Smooth muscle cell (in vitro differentiated cells): ENCODE measurements around the gene CCDC187. TPM values are rescaled to one million over a fixed set of nuclear protein-coding genes. Genes with fewer than 3 reads are reported as not detected.

ENCODE experiments used
- DNase-seq: peaks from one replicate; lab custom pipeline; 2025; ENCODE audit not compliant: unreplicated experiment; lab: John Stamatoyannopoulos, UW
- H2AFZ ChIP-seq: fragments of 200-600 bp; sonication (generic); 2 replicates; pipeline ENCODE4 v1.6.0; 2016; ENCODE audit warnings: antibody characterized with exemption, low read depth, mild to moderate bottlenecking
- H3F3A ChIP-seq: fragments of 200-600 bp; sonication (generic); 2 replicates; pipeline ENCODE4 v1.6.0; 2017; ENCODE audit warnings: antibody characterized with exemption, low read depth
- H3K27ac ChIP-seq: fragments of 200-600 bp; sonication (generic); 2 replicates; pipeline ENCODE4 v1.5.1; 2016; ENCODE audit warnings: low read depth, mild to moderate bottlenecking
- H3K27me3 ChIP-seq: fragments of 200-600 bp; sonication (generic); 2 replicates; pipeline ENCODE4 v1.6.1; 2016; ENCODE audit warnings: low read depth, mild to moderate bottlenecking
- H3K36me3 ChIP-seq: fragments of 200-600 bp; sonication (generic); 2 replicates; pipeline ENCODE4 v1.5.1; 2016; ENCODE audit warnings: low read depth
- H3K4me1 ChIP-seq: fragments of 200-600 bp; sonication (generic); 2 replicates; pipeline ENCODE4 v1.5.1; 2016; ENCODE audit warnings: low read depth
- H3K4me2 ChIP-seq: fragments of 200-600 bp; sonication (generic); 2 replicates; pipeline ENCODE4 v1.6.0; 2016; ENCODE audit warnings: mild to moderate bottlenecking
- H3K4me3 ChIP-seq: fragments of 200-600 bp; sonication (generic); 2 replicates; pipeline ENCODE4 v1.5.1; 2016; ENCODE audit warnings: mild to moderate bottlenecking
- H3K79me2 ChIP-seq: fragments of 200-600 bp; sonication (generic); 2 replicates; pipeline ENCODE4 v1.6.0; 2016; ENCODE audit warnings: low read depth, mild to moderate bottlenecking
- H3K9ac ChIP-seq: fragments of 200-600 bp; sonication (generic); 2 replicates; pipeline ENCODE4 v1.6.0; 2016; ENCODE audit warnings: low read depth
- H3K9me3 ChIP-seq: fragments of 200-600 bp; sonication (generic); replicated peaks from 2 replicates; pipeline ENCODE4 v1.5.1; 2016; ENCODE audit warnings: low read depth
- H4K20me1 ChIP-seq: fragments of 200-600 bp; sonication (generic); 2 replicates; pipeline ENCODE4 v1.6.0; 2016; ENCODE audit warnings: low read depth
- CTCF ChIP-seq: fragments of 200-600 bp; sonication (generic); IDR thresholded peaks from 2 replicates; pipeline ENCODE4 v1.5.1; 2017; ENCODE audit warnings: borderline replicate concordance, mild to moderate bottlenecking, antibody characterized with exemption; ENCODE audit not compliant: insufficient read depth, poor library complexity, severe bottlenecking
- WGBS: methylation state at CpG from one replicate; pipeline ENCODE4 v1.1.7; 2016; ENCODE audit warnings: low lambda C conversion rate; 5-methylcytosine and 5-hydroxymethylcytosine counted together
- polyA plus RNA-seq: library from polyadenylated mRNA; unstranded; fragments of >200 nt; fragmentation: Nextera tagmentation; extraction: Ambion mirVana; gene quantifications from 2 replicates; pipeline ENCODE4 v1.2.1, GENCODE V29; 2016
- total RNA-seq: library from RNA; depleted of rRNA; stranded (reverse); fragments of >200 nt; gene quantifications from 2 replicates; pipeline ENCODE4 v1.2.3, GENCODE V29; 2014

CCDC187 gene
- total and polyA plus RNA-seq, 2 experiments from 2014 or later: 0.10 TPM; not detected in 1

- H2AFZ ChIP-seq: no peak overlapping the region
- 84% methylated on average over 37 of the region's 37 CpGs for WGBS
Measured at GRCh38 chr9:136295542-136296433, 8.1 kb downstream of the CCDC187 start.

GRCh38 chr9:136295055-136295454 lies 8.8 kb downstream of the CCDC187 start:
- no peaks in the 10 kb centered on the region for H3F3A ChIP-seq

More at GRCh38 chr9:136295542-136296433, 8.1 kb downstream of the CCDC187 start:
- Histone ChIP-seq H3K36me3 (no peaks in the 10 kb centered on the region), H3K4me3 (no peak overlapping the region), H4K20me1 (no peaks in the 10 kb centered on the region), H3K9ac (no peak overlapping the region), H3F3A (no peaks in the 10 kb centered on the region), H3K9me3 (no peaks in the 10 kb centered on the region), H3K4me1 (no peaks in the 10 kb centered on the region), H3K27me3 (no peaks in the 10 kb centered on the region), H3K4me2 (no peak overlapping the region), H3K27ac (no peak overlapping the region), H3K79me2 (no peaks in the 10 kb centered on the region)
- no peak for TF ChIP-seq CTCF
- DNase-seq: no peak

GRCh38 chr9:136294437-136294836 lies 9.5 kb downstream of the CCDC187 start:
- Histone ChIP-seq H3K4me1 (no peaks in the 10 kb centered on the region), H3K9ac (no peak overlapping the region)

More at GRCh38 chr9:136295055-136295454, 8.8 kb downstream of the CCDC187 start:
- H3K4me2 ChIP-seq: no peak overlapping the region
- WGBS: 94% methylated on average over 16 of the region's 16 CpGs
- no peaks in the 10 kb centered on the region for H3K4me1 ChIP-seq
- DNase-seq: no peak
- H3K4me3 ChIP-seq: no peak overlapping the region
- H2AFZ ChIP-seq: no peak overlapping the region
- H3K36me3 ChIP-seq: no peaks in the 10 kb centered on the region
- no peaks in the 10 kb centered on the region for H3K27me3 ChIP-seq
- H3K79me2 ChIP-seq: no peaks in the 10 kb centered on the region
- H3K27ac ChIP-seq: no peak overlapping the region
- no peak for TF ChIP-seq CTCF
- no peaks in the 10 kb centered on the region for H4K20me1 ChIP-seq
- no peak overlapping the region for H3K9ac ChIP-seq
- H3K9me3 ChIP-seq: no peaks in the 10 kb centered on the region

More at GRCh38 chr9:136294437-136294836, 9.5 kb downstream of the CCDC187 start:
- Histone ChIP-seq H2AFZ (no peak overlapping the region), H3K36me3 (no peaks in the 10 kb centered on the region), H3K4me2 (no peak overlapping the region), H3K27me3 (no peaks in the 10 kb centered on the region), H4K20me1 (no peaks in the 10 kb centered on the region), H3K27ac (no peak overlapping the region), H3K9me3 (no peaks in the 10 kb centered on the region), H3K4me3 (no peak overlapping the region), H3F3A (no peaks in the 10 kb centered on the region), H3K79me2 (no peaks in the 10 kb centered on the region)
- TF ChIP-seq CTCF: no peak
- WGBS: 98% methylated on average over 5 of the region's 5 CpGs
- DNase-seq: no peak
